Hepatocyte (in vitro differentiated cells): ENCODE measurements around the gene JAKMIP1.

Experiments
- EZH2 ChIP-seq: fragments of 200-600 bp; sonication (generic); IDR thresholded peaks from 2 replicates; pipeline ENCODE4 v1.6.1; 2016; ENCODE audit warnings: antibody characterized with exemption, mild to moderate bottlenecking, borderline replicate concordance
- TF ChIP-seq, protein P1 (sequence below): fragments of 200-600 bp; sonication (generic); IDR thresholded peaks from 2 replicates; pipeline ENCODE4 v1.5.1; 2016; ENCODE audit warnings: antibody characterized with exemption, mild to moderate bottlenecking; ENCODE audit not compliant: poor library complexity

GRCh38 chr4:5992171-5992827 is 208.1 kb downstream of the JAKMIP1 start:
- TF ChIP-seq, protein P1, sequence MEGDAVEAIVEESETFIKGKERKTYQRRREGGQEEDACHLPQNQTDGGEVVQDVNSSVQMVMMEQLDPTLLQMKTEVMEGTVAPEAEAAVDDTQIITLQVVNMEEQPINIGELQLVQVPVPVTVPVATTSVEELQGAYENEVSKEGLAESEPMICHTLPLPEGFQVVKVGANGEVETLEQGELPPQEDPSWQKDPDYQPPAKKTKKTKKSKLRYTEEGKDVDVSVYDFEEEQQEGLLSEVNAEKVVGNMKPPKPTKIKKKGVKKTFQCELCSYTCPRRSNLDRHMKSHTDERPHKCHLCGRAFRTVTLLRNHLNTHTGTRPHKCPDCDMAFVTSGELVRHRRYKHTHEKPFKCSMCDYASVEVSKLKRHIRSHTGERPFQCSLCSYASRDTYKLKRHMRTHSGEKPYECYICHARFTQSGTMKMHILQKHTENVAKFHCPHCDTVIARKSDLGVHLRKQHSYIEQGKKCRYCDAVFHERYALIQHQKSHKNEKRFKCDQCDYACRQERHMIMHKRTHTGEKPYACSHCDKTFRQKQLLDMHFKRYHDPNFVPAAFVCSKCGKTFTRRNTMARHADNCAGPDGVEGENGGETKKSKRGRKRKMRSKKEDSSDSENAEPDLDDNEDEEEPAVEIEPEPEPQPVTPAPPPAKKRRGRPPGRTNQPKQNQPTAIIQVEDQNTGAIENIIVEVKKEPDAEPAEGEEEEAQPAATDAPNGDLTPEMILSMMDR = no peak
- TF ChIP-seq EZH2 = no peak
